ENCODE results near the gene DLGAP1.

The DLGAP1 gene

DNA sequence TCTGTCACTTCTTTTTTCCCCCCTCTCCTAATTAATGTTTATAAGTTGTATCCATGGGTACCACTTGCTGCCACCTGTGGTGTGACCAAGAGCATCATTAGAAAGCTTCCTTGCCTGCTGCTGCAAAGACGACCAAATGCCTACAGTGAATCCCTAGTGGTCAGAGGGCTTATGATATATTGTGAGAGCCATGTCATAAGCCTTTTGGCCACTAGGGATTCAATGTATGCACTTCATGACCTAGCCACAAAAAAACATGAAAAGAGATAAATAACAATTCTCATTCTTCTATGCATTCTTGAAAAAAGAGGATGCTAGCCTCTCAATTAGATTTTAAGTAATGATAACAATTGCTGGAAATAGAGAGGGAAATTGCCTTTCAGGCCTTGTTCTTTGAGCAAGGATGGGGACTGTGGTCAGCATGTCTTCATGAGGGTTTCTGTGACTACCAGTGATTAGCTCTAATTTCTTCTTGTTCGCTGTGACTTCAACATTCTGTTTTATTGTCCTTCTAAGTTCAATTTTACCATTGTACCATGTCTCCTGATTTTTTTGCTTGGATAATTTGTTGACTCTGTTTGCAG, 569.8 kb downstream of the DLGAP1 start:
- peak in 1 of 2 experiments; percentile 4 for DNase-seq

GRCh38 chr18:3879836-3880120, 575.3 kb downstream of the DLGAP1 start:
- DNase-seq: no peak

- DNase-seq: no peak
Measured at GRCh38 chr18:3879114-3879835, 575.8 kb downstream of the DLGAP1 start.

GRCh38 chr18:3878401-3878800, 576.7 kb downstream of the DLGAP1 start:
- no peak for DNase-seq

GRCh38 chr18:3877678-3878077, 577.4 kb downstream of the DLGAP1 start:
- no peak for DNase-seq

- DNase-seq: no peak
Measured at GRCh38 chr18:3875961-3876360, 579.1 kb downstream of the DLGAP1 start.

DNA sequence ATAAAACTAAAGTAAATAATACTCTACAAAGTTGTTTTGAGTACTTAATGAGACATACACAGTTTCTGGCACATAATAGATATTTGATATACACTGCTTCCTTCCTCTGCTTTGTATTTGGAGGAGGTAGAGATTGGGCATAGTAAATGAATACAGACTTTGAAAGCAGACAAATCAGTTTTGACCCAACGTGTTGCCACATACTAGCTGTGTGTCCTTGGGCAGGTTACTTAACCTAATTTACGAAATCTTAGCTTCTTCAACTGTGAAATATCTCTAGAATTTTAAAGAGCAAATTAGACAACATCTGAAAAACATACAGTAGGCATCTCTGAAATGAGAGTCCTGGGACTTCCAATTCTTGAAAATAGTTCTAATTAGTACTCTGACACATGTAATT, 579.7 kb downstream of the DLGAP1 start:
- DNase-seq: no peak

GRCh38 chr18:3874581-3874980, 580.5 kb downstream of the DLGAP1 start:
- no peak for DNase-seq

GRCh38 chr18:3874125-3874524, 581.0 kb downstream of the DLGAP1 start:
- no peak for DNase-seq

DNA sequence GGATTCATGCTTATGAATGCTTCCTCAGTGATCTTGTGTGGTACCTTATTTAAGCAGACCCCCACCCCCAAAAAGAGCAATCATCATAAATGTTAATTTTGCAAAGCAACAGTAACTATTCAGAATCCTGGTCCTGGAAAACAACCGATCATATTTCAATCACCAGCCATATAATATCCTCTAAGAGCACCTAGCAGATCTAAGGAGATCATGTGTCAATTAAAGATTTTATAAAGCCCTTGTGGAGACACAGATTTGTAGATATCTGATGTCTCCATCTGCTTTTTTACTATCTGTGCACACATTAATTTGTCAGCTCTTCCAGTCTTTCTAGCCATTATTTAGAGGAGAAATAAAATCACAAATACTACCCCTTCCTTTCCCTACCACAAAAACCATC, 581.4 kb downstream of the DLGAP1 start:
- DNase-seq: no peak

DNA sequence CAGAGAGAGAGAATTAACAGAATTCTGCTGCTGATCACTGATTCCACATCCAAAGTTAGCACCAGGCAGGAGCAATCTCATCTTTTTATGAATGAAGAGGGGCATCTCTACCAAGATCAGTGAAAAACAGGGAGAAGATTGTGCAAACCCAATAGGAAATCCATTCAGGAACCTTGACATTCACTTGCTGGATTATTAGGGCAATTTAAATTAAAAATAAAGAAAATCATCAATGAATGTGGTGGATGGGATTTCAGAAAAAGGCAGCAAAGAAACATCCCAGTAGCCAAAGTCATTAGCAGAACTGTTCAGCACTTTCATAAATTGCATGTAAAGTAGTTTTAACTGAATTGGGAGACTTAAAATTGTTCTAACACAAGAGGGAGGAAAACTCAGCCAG, 581.9 kb downstream of the DLGAP1 start:
- no peak for DNase-seq

DNA sequence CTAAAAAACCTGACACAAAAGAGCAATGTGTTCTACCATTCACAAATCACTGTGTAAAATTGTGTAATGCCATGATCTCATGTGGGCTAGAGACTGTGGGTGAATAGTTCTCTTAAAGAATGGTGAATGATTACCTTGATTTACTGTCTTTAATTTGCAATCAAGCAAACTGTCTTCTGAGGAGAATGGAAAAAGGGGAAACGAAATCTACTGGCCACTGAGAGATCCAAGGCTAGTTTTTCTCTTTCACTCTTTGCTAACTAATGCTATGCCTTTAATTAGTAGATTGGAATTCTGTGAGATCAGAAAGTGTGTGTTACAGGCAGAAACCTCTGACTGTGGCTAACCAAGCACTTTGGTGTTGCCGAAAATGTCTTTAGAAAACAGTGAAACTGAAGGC, 582.5 kb downstream of the DLGAP1 start:
- no peak for DNase-seq

DNA sequence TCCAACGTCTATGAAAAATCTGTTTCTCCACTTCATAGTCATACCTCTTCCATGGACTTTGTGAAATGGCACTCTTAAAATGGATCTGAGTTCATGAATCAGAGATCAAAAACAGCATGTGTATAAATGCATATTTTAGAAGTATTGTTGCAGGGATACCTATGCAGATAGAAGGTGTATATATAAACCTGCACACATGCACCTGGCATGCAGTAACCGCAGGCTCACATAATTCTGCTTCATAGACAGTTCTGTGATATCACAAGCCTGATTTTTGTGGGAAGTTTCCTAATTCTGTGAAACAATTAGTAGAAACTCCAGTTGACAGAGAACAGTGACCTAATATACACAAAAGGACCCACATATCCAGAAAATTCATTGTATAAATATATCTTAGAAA, 583.4 kb downstream of the DLGAP1 start:
- no peak for DNase-seq

DNA sequence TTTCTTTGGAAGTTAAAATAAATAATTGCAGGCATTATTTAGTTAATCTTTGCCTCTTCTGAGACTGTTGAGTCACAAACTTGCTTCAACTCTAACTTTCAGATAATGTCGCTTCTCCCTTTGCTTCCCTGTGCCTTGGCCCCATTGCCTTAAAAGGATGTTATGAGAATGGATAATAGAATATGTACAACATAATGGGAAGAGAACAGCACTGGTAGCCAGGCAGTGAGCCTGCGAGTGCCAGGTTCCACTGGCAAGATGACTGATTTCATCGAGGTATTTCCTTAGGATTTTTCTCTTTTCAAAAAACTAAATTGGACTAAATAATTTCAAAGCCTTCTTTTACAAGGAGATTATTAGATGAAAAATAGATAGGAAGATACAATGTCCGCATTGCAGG, 584.2 kb downstream of the DLGAP1 start:
- no peak for DNase-seq

DNA sequence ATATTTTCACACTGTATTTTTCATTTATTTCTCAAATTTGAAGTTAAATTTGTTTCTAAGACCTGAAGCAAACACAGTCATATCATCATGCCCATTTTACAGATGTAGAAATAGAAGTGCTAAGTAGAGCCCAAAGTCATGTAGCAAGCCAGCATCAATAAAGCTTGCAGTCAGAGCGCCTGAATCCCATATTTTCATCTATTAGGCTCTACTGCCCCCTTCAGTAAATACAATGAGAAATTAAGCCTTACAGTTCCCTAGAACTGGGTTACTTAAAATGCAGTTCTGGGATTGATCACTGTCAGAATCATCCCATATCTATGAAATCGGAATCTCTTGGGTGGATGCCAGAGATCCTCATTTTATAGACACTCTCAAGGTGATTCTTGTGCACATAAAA, 585.3 kb downstream of the DLGAP1 start:
- DNase-seq: peak; percentile 29 to 42

DNA sequence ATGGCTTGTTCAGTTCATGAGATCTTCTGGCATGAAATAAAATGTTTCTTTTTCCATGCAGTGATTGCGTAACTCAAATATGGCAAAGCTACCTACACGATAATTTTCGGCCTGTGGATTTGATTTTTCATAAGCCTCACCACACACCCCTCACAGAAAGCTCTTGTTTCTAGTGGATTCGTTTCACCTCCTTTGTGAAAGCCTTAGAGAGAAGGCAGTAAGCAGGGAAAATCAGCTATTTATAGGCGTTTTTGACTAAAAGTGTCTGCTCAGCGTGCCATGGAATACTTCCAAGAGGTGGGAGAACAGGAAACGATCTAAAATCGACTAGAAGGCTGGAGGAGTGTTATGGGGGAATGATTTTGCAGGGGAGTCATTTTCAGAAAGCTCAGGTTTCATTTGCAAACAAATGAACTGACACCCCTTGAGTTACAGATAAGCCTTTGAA, 587.2 kb downstream of the DLGAP1 start:
- DNase-seq: no peak

GRCh38 chr18:3867236-3867635, 587.9 kb downstream of the DLGAP1 start:
- no peak for DNase-seq

- DNase-seq: no peak
Measured at GRCh38 chr18:3864669-3865298, 590.3 kb downstream of the DLGAP1 start.

GRCh38 chr18:3863593-3863992, 591.5 kb downstream of the DLGAP1 start:
- DNase-seq: no peak

DNA sequence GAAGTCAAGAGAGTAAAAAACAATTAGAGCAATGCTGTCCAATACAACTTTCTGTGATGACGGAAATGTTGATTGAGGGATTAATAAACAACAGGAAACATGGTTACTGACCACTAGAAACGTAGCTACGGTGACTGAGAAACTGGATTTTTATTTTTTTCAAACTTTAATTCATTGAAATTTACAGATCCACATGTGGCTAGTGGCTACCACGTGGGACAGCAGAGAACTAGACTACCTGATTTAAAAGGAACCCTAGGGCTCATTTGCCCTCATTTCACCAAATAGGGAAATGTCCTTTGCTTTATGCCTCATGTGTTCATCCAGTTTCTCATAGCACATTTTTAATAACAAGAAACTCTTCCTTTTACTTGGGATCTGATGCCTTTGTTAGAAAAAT, 592.1 kb downstream of the DLGAP1 start:
- DNase-seq: no peak

- DNase-seq: no peak
Measured at GRCh38 chr18:3861495-3861894, 593.6 kb downstream of the DLGAP1 start.

DNA sequence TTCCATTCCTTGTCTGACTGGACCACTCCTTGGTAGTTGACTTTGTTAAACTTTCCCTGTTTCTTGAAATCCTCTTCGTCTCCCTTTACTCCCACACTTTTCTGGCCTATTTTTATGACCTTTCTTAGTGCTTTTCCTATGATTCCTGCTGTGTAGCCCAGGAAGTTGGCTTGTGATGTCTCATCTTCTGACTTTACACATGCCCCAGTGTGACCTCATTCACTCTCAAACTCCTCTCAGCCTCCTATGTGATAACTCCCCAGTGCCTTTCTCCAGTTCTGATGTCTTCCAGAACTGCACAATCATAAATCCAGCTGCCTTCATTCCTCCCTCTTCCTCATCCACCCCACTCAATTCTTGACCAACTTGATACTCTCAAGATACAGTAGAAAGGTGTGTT, 597.6 kb downstream of the DLGAP1 start:
- DNase-seq: no peak

- no peak for DNase-seq
Measured at GRCh38 chr18:3855966-3856365, 599.1 kb downstream of the DLGAP1 start.

GRCh38 chr18:3852321-3852720, 602.8 kb downstream of the DLGAP1 start:
- no peak for DNase-seq

DNA sequence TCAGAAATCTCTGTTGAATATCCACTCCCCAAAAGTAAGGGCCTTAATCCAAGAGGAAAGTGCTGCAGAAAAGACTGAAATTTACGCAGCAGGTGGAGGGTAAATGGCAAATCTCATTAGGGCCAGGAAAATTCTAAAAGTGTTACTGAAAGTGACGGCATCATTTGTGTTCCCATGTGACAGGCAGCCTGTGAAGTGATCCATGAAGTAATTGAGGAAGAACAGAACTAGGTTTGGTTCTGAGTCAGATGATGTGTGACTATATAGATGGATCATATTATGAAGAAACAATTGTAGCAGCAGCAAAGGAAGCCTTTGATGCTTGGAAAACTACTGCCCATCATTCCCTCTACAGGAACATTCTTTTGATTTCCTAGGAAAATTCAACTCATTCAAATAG, 603.9 kb downstream of the DLGAP1 start:
- no peak for DNase-seq

Data from SHP77 (cell line).